IPS-18a (cell line): ENCODE data around the gene TUT7.

Source experiments
- H3K27ac ChIP-seq: one replicate; pipeline ENCODE4 v1.5.1; 2013; ENCODE audit warnings: low read length
- H3K27me3 ChIP-seq: one replicate; pipeline ENCODE4 v1.6.1; 2013; ENCODE audit warnings: mild to moderate bottlenecking, low read length; ENCODE audit not compliant: control insufficient read depth, insufficient read depth
- H3K36me3 ChIP-seq: one replicate; pipeline ENCODE4 v1.6.1; 2013; ENCODE audit warnings: low read depth, low read length; ENCODE audit not compliant: control insufficient read depth
- H3K4me1 ChIP-seq: one replicate; pipeline ENCODE4 v1.6.1; 2013; ENCODE audit warnings: low read depth, low read length; ENCODE audit not compliant: control insufficient read depth
- H3K4me3 ChIP-seq: one replicate; pipeline ENCODE4 v1.5.1; 2013; ENCODE audit warnings: low read length
- H3K9ac ChIP-seq: one replicate; pipeline ENCODE4 v1.6.1; 2013; ENCODE audit warnings: mild to moderate bottlenecking, low read length, moderate library complexity
- H3K9me3 ChIP-seq: one replicate; pipeline ENCODE4 v1.6.1; 2013; ENCODE audit warnings: low read depth, low read length; ENCODE audit not compliant: control insufficient read depth

The TUT7 gene

GRCh38 chr9:86288499-86289198 lies 65.6 kb downstream of the TUT7 start:
- no peak overlapping the region for H3K27ac ChIP-seq
- H3K36me3 ChIP-seq, result no peaks in the 10 kb centered on the region
- H3K9me3 ChIP-seq, result no peaks in the 10 kb centered on the region

GRCh38 chr9:86287013-86287412 lies 67.2 kb downstream of the TUT7 start:
- Histone ChIP-seq H3K36me3 (no peaks in the 10 kb centered on the region), H3K9ac (peak overlapping the region; percentile 68), H3K4me1 (peaks cover 32% of the 10 kb centered on the region), H3K4me3 (peak overlapping the region; percentile 42), H3K27ac (peak overlapping the region; percentile 57), H3K27me3 (peaks cover 11% of the 10 kb centered on the region), H3K9me3 (no peaks in the 10 kb centered on the region)

More at GRCh38 chr9:86288499-86289198, 65.6 kb downstream of the TUT7 start:
- peaks cover 27% of the 10 kb centered on the region for H3K4me1 ChIP-seq
- H3K4me3 ChIP-seq, result no peak overlapping the region
- H3K9ac ChIP-seq, result no peak overlapping the region
- H3K27me3 ChIP-seq, result peaks cover under 1% of the 10 kb centered on the region

- Histone ChIP-seq H3K27ac (no peak overlapping the region), H3K9me3 (no peaks in the 10 kb centered on the region)
Measured at GRCh38 chr9:86286278-86286677, 67.9 kb downstream of the TUT7 start.

GRCh38 chr9:86285261-86285660 lies 68.9 kb downstream of the TUT7 start:
- Histone ChIP-seq H3K36me3 (no peaks in the 10 kb centered on the region), H3K27ac (no peak overlapping the region), H3K4me1 (peaks cover 39% of the 10 kb centered on the region), H3K9me3 (no peaks in the 10 kb centered on the region), H3K27me3 (peaks cover 11% of the 10 kb centered on the region), H3K4me3 (no peak overlapping the region), H3K9ac (no peak overlapping the region)

More at GRCh38 chr9:86286278-86286677, 67.9 kb downstream of the TUT7 start:
- H3K27me3 ChIP-seq, result peaks cover 11% of the 10 kb centered on the region
- no peaks in the 10 kb centered on the region for H3K36me3 ChIP-seq
- peaks cover 32% of the 10 kb centered on the region for H3K4me1 ChIP-seq
- no peak overlapping the region for H3K4me3 ChIP-seq
- H3K9ac ChIP-seq, result no peak overlapping the region

DNA sequence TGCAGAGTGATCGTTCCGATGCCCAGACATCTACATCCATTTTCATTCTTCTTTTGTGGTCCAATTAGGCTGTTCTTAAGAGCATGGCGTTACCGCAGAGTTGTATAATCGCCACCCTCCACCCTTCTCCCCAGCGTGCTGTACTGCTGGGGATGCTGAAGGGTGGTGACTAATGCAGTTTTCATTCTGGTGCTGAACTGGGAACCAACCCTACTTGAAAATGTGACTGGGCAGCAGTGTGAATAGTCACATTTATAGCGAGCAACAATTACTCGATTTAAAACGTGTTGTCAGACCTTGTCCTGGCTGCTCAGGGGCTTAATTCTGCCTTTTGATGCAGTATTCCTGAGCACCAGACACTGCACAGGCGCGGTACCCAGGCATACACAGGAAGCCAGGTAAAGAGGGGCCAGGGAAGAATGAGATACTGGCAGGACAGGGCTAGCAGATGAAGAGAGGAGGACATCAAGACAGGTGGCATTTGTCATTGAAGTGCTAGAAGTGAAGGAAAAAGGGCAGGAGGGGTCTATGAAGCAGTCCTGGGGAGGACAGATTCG lies 71.2 kb downstream of the TUT7 start:
- Histone ChIP-seq H3K27me3 (peaks cover 11% of the 10 kb centered on the region), H3K27ac (peak overlapping the region; percentile 45), H3K9me3 (no peaks in the 10 kb centered on the region), H3K4me1 (peaks cover 27% of the 10 kb centered on the region), H3K4me3 (peak overlapping the region; percentile 99), H3K9ac (peak overlapping the region; percentile 99), H3K36me3 (peaks cover 6% of the 10 kb centered on the region)

GRCh38 chr9:86282077-86282978 lies 71.9 kb downstream of the TUT7 start, which contains the start of gene ISCA1:
ISCA1 (minus strand) TSS chr9:86282538; CDS start chr9:86282458, 80 bp downstream.
- Histone ChIP-seq H3K27ac (peak within 1 kb of the TSS; percentile 93), H3K36me3 (peaks cover 6% of the 10 kb centered on the region), H3K9me3 (no peaks in the 10 kb centered on the region), H3K4me3 (peak within 1 kb of the TSS; percentile 99), H3K27me3 (peaks cover 11% of the 10 kb centered on the region), H3K9ac (peak within 1 kb of the TSS; percentile 99), H3K4me1 (peaks cover 20% of the 10 kb centered on the region)

- Histone ChIP-seq H3K9ac (peak overlapping the region; percentile 99), H3K4me3 (peak overlapping the region; percentile 99), H3K4me1 (peaks cover 14% of the 10 kb centered on the region), H3K27me3 (peaks cover 11% of the 10 kb centered on the region), H3K27ac (peak overlapping the region; percentile 93), H3K36me3 (peaks cover 6% of the 10 kb centered on the region), H3K9me3 (no peaks in the 10 kb centered on the region)
Measured at GRCh38 chr9:86281593-86282076, 72.6 kb downstream of the TUT7 start.

DNA sequence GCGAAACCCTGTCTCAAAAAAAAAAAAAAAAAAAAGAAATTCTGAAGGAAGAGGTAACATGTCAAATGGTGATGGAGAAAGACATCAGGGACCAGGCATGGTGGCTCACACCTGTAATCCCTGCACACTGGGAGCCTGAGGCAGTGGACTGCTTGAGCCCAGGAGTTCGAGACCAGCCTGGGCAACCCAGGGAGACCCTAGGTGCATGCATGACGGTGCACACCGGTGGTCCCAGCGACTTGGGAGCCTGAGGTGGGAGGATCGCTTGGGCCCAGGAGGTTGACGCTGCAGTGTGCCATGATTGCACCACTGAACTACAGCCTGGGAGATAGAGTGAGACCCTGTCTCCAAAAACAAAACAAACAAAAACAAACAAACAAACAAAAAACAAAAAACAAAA lies 73.6 kb downstream of the TUT7 start:
- Histone ChIP-seq H3K4me3 (peak overlapping the region; percentile 99), H3K9ac (peak overlapping the region; percentile 99)

GRCh38 chr9:86279839-86280238 lies 74.4 kb downstream of the TUT7 start:
- Histone ChIP-seq H3K36me3 (peaks cover 6% of the 10 kb centered on the region), H3K9ac (no peak overlapping the region), H3K4me3 (no peak overlapping the region), H3K9me3 (no peaks in the 10 kb centered on the region), H3K4me1 (peaks cover 12% of the 10 kb centered on the region), H3K27ac (no peak overlapping the region), H3K27me3 (peaks cover 11% of the 10 kb centered on the region)

More for the DNA sequence above, 73.6 kb downstream of the TUT7 start:
- Histone ChIP-seq H3K9me3 (no peaks in the 10 kb centered on the region), H3K27ac (no peak overlapping the region), H3K27me3 (peaks cover 11% of the 10 kb centered on the region), H3K4me1 (peaks cover 12% of the 10 kb centered on the region), H3K36me3 (peaks cover 6% of the 10 kb centered on the region)

DNA sequence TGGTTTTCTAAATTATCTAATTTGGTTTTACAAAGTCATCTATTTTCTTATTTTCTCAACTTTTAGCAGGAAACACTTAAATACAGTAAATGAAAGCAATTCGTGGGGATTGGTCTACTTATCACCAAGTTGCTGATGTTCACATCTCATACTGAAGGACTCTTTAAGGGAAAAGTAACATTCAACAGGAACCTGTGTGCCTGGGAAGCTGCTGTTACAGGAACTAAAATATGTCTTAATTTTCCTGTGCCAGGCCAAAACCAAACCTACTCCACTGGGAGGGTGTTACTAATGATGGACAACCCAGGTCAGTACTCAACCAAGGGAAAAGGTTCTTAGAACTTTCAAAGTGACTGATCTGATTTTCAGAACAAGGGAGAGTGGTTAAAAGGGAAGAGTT lies 77.1 kb downstream of the TUT7 start:
- H3K36me3 ChIP-seq, result peaks cover 19% of the 10 kb centered on the region
- peaks cover 8% of the 10 kb centered on the region for H3K4me1 ChIP-seq
- H3K27me3 ChIP-seq, result no peaks in the 10 kb centered on the region
- no peak overlapping the region for H3K9ac ChIP-seq
- H3K4me3 ChIP-seq, result no peak overlapping the region
- H3K9me3 ChIP-seq, result no peaks in the 10 kb centered on the region
- H3K27ac ChIP-seq, result no peak overlapping the region

- Histone ChIP-seq H3K9ac (no peak overlapping the region), H3K27me3 (no peaks in the 10 kb centered on the region), H3K4me3 (no peak overlapping the region), H3K4me1 (peaks cover 4% of the 10 kb centered on the region), H3K36me3 (peaks cover 28% of the 10 kb centered on the region), H3K9me3 (no peaks in the 10 kb centered on the region), H3K27ac (no peak overlapping the region)
Measured at GRCh38 chr9:86275962-86276361, 78.2 kb downstream of the TUT7 start.
